ENCODE data around the gene NFATC3. TPM values are rescaled to one million over a fixed set of nuclear protein-coding genes. Genes with fewer than 3 reads are reported as not detected.

NFATC3 gene
- total RNA-seq, 1 experiment from 2014 or later: 37.2 TPM

GRCh38 chr16:68250951-68251350, 165.8 kb downstream of the NFATC3 start:
- CTCF ChIA-PET: interaction anchor here (0.7 kb wide), 1 partner anchor 752 kb away, joined by 5 read pairs; no protein-coding TSS in a partner anchor
- Histone ChIP-seq H3K27ac (no peak overlapping the region), H3K4me2 (no peak overlapping the region), H3F3A (ENCODE audit: insufficient read depth, low read depth) (no peaks in the 10 kb centered on the region), H3K4me1 (replicated peaks; ENCODE audit: insufficient read depth) (peaks cover 5% of the 10 kb centered on the region; the same call in 1 of the 2 replicates), H3K9me3 (ENCODE audit: insufficient read depth, low read depth) (no peaks in the 10 kb centered on the region), H3K4me3 (no peak overlapping the region), H3K9me2 (ENCODE audit: insufficient read depth) (no peaks in the 10 kb centered on the region), H4K20me1 (ENCODE audit: insufficient read depth) (no peaks in the 10 kb centered on the region), H3K79me2 (ENCODE audit: low read depth) (peaks cover 11% of the 10 kb centered on the region; the same call in 1 of the 2 replicates), H3K36me3 (ENCODE audit: low read depth) (no peaks in the 10 kb centered on the region), H3K27me3 (ENCODE audit: insufficient read depth, low read depth) (no peaks in the 10 kb centered on the region), H2AFZ (no peak overlapping the region)
- BruUV-seq (replicated peaks): no TSS peak
- intact Hi-C loops (cut with micrococcal nuclease; ENCODE audit: unreplicated experiment): no loop called here
- POLR2A ChIA-PET (ENCODE audit: unreplicated experiment): no interaction called here
- DNase-seq: no peak
- no peak for TF ChIP-seq CTCF (conservative IDR thresholded peaks at IDR 0.05)
- no peak for TF ChIP-seq EZH2 (IDR thresholded peaks at IDR 0.05; ENCODE audit: low read depth)

- BruUV-seq (replicated peaks): no TSS peak
- no peak overlapping the region for H3K27ac ChIP-seq
- 0 out of 2 replicates have a peak, but pooled peaks cover 6% of the 10 kb centered on the region for H3K79me2 ChIP-seq (ENCODE audit: low read depth)
- H3K4me3 ChIP-seq: no peak overlapping the region
- no peaks in the 10 kb centered on the region for H3K9me2 ChIP-seq (ENCODE audit: insufficient read depth)
- H3F3A ChIP-seq (ENCODE audit: insufficient read depth, low read depth): peaks cover 3% of the 10 kb centered on the region
- POLR2A ChIA-PET (ENCODE audit: unreplicated experiment): no interaction called here
- H2AFZ ChIP-seq: no peak overlapping the region
- CTCF ChIA-PET: no interaction called here
- no peak for TF ChIP-seq EZH2 (IDR thresholded peaks at IDR 0.05; ENCODE audit: low read depth)
- no peak for TF ChIP-seq CTCF (conservative IDR thresholded peaks at IDR 0.05)
- no peaks in the 10 kb centered on the region for H3K36me3 ChIP-seq (ENCODE audit: low read depth)
- no peaks in the 10 kb centered on the region for H3K27me3 ChIP-seq (ENCODE audit: insufficient read depth, low read depth)
- H3K9me3 ChIP-seq (ENCODE audit: insufficient read depth, low read depth): no peaks in the 10 kb centered on the region
- peaks cover 4% of the 10 kb centered on the region for H3K4me1 ChIP-seq (replicated peaks; ENCODE audit: insufficient read depth)
- DNase-seq: no peak
- H3K4me2 ChIP-seq: no peak overlapping the region
- intact Hi-C loops (cut with micrococcal nuclease; ENCODE audit: unreplicated experiment): no loop called here
- no peaks in the 10 kb centered on the region for H4K20me1 ChIP-seq (ENCODE audit: insufficient read depth)
Measured at GRCh38 chr16:68251832-68252231, 166.7 kb downstream of the NFATC3 start.

- ChIA-PET POLR2A (ENCODE audit: unreplicated experiment) (no interaction called here), CTCF (no interaction called here)
- intact Hi-C loops (cut with micrococcal nuclease; ENCODE audit: unreplicated experiment): no loop called here
- no peaks in the 10 kb centered on the region for H3K36me3 ChIP-seq (ENCODE audit: low read depth)
- H3K4me3 ChIP-seq: no peak overlapping the region
- 0 out of 2 replicates have a peak, but pooled peaks cover 2% of the 10 kb centered on the region for H3K79me2 ChIP-seq (ENCODE audit: low read depth)
- no peaks in the 10 kb centered on the region for H4K20me1 ChIP-seq (ENCODE audit: insufficient read depth)
- H3K9me3 ChIP-seq (ENCODE audit: insufficient read depth, low read depth): no peaks in the 10 kb centered on the region
- no peak overlapping the region for H3K4me2 ChIP-seq
- no peak overlapping the region for H2AFZ ChIP-seq
- DNase-seq: no peak
- no peaks in the 10 kb centered on the region for H3K9me2 ChIP-seq (ENCODE audit: insufficient read depth)
- peaks cover 9% of the 10 kb centered on the region for H3F3A ChIP-seq (ENCODE audit: insufficient read depth, low read depth)
- TF ChIP-seq EZH2 (IDR thresholded peaks at IDR 0.05; ENCODE audit: low read depth) (no peak), CTCF (conservative IDR thresholded peaks at IDR 0.05) (no peak)
- H3K4me1 ChIP-seq (replicated peaks; ENCODE audit: insufficient read depth): peaks cover 10% of the 10 kb centered on the region
- H3K27me3 ChIP-seq (ENCODE audit: insufficient read depth, low read depth): no peaks in the 10 kb centered on the region
- BruUV-seq (replicated peaks): no TSS peak
- no peak overlapping the region for H3K27ac ChIP-seq
Measured at GRCh38 chr16:68252383-68252782, 167.2 kb downstream of the NFATC3 start.

All from PC-9 (cell line).